Heart left ventricle (tissue), 13 donors: ENCODE results near the gene ZNF648.

Source experiments
- CTCF ChIP-seq, 12 donors: fragments of 200-600 bp; sonication (generic) in 4 of 12; IDR thresholded peaks; one replicate each; pipeline versions ENCODE4 v1.5.0 to v1.8.0; 2018 to 2022; ENCODE audit warnings: antibody characterized with exemption in 12 of 12, mild to moderate bottlenecking in 5 of 12
- POLR2A ChIP-seq, 2 donors: fragments of 450-650 bp; IDR thresholded peaks; one replicate each; pipeline ENCODE4 v1.6.1; 2017; ENCODE audit warnings: antibody characterized with exemption in 2 of 2, mild to moderate bottlenecking in 2 of 2, moderate library complexity in 2 of 2
- donor health status: ischemic (EF 13 %, LVEDD 7.1; RV severe dilation, severe dysfunction).
- donor health status: DM: no; HTN: yes; CAD: no.
- donor health status: DM: no; HTN: no; CAD: no.
- donor health status: ischemic (EF 25% LVEDD 6.9; RV normal size, moderate dysfunction).
- donor health status: ischemic (EF 25% LVEDD 5.7; RV mildly dilated, moderate dysfunction).
- donor health status: ischemic (EF 35%, LVEDD 5.7; RV mildly dilated, moderate dysfunction).
- donor health status: nonischemic (EF 11% LVEDD 7.7; RV severe dilation, severe dysfunction).
- donor health status: DM: yes; HTN: yes; CAD: no.
- donor health status: PGD.
- donor health status: ischemic (EF 29% LVEDD 5.4; RV normal size, mild dysfunction).
- donor health status: nonischemic (EF 23%, LVEDD 6.1; RV moderate dilation, normal function).

- TF ChIP-seq CTCF (IDR thresholded peaks at IDR 0.05) (no peak), POLR2A (IDR thresholded peaks at IDR 0.05) (no peak)
These were observed 18.5 kb upstream of the ZNF648 start for GRCh38 chr1:182080040-182080439.
